ENCODE results near the gene DEPP1.

DNA sequence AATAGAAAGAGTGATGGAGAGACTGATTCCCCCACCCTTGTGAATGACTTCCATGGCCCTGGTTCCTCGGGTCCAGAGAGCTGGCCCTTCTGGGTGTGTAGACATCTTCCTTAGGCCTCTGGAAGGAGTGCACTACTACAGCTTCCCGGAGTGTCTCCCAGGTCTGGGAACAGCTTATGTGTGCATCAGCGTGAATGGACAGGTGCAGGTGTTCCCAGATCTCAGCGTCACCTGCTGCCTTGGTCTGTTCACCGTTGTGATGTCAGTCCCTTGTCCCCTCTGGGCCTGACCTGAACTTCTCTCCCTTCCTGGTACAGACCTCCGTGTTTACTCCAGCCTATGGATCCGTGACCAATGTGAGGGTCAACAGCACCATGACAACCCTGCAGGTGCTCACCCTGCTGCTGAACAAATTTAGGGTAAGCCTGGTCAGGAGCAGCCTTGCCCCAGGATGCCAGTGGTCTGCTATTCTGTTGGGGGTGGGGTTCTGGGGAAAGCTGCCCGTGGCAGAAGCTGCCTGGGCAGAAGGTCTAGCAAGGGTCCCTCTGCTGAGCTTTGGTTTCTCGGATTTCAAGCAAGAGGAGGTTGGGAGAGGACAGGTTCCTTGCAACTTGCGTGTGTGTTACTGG, 10.5 kb upstream of the DEPP1 start:
- TF ChIP-seq, protein P1, sequence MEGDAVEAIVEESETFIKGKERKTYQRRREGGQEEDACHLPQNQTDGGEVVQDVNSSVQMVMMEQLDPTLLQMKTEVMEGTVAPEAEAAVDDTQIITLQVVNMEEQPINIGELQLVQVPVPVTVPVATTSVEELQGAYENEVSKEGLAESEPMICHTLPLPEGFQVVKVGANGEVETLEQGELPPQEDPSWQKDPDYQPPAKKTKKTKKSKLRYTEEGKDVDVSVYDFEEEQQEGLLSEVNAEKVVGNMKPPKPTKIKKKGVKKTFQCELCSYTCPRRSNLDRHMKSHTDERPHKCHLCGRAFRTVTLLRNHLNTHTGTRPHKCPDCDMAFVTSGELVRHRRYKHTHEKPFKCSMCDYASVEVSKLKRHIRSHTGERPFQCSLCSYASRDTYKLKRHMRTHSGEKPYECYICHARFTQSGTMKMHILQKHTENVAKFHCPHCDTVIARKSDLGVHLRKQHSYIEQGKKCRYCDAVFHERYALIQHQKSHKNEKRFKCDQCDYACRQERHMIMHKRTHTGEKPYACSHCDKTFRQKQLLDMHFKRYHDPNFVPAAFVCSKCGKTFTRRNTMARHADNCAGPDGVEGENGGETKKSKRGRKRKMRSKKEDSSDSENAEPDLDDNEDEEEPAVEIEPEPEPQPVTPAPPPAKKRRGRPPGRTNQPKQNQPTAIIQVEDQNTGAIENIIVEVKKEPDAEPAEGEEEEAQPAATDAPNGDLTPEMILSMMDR (IDR thresholded peaks at IDR 0.05; ENCODE audit: low read depth, low read length, missing input control) = no peak
- TF ChIP-seq, protein P2, sequence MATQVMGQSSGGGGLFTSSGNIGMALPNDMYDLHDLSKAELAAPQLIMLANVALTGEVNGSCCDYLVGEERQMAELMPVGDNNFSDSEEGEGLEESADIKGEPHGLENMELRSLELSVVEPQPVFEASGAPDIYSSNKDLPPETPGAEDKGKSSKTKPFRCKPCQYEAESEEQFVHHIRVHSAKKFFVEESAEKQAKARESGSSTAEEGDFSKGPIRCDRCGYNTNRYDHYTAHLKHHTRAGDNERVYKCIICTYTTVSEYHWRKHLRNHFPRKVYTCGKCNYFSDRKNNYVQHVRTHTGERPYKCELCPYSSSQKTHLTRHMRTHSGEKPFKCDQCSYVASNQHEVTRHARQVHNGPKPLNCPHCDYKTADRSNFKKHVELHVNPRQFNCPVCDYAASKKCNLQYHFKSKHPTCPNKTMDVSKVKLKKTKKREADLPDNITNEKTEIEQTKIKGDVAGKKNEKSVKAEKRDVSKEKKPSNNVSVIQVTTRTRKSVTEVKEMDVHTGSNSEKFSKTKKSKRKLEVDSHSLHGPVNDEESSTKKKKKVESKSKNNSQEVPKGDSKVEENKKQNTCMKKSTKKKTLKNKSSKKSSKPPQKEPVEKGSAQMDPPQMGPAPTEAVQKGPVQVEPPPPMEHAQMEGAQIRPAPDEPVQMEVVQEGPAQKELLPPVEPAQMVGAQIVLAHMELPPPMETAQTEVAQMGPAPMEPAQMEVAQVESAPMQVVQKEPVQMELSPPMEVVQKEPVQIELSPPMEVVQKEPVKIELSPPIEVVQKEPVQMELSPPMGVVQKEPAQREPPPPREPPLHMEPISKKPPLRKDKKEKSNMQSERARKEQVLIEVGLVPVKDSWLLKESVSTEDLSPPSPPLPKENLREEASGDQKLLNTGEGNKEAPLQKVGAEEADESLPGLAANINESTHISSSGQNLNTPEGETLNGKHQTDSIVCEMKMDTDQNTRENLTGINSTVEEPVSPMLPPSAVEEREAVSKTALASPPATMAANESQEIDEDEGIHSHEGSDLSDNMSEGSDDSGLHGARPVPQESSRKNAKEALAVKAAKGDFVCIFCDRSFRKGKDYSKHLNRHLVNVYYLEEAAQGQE (IDR thresholded peaks at IDR 0.05) = no peak
- TF ChIP-seq, protein P3, sequence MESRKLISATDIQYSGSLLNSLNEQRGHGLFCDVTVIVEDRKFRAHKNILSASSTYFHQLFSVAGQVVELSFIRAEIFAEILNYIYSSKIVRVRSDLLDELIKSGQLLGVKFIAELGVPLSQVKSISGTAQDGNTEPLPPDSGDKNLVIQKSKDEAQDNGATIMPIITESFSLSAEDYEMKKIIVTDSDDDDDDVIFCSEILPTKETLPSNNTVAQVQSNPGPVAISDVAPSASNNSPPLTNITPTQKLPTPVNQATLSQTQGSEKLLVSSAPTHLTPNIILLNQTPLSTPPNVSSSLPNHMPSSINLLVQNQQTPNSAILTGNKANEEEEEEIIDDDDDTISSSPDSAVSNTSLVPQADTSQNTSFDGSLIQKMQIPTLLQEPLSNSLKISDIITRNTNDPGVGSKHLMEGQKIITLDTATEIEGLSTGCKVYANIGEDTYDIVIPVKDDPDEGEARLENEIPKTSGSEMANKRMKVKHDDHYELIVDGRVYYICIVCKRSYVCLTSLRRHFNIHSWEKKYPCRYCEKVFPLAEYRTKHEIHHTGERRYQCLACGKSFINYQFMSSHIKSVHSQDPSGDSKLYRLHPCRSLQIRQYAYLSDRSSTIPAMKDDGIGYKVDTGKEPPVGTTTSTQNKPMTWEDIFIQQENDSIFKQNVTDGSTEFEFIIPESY (IDR thresholded peaks at IDR 0.05) = no peak
- no peak for TF ChIP-seq YY1 (IDR thresholded peaks at IDR 0.05)
- no peak for TF ChIP-seq FOXA1 (IDR thresholded peaks at IDR 0.05)
- TF ChIP-seq JUND (IDR thresholded peaks at IDR 0.05) = no peak
- no peak for TF ChIP-seq SP1 (IDR thresholded peaks at IDR 0.05)
